Stimulated activated naive CD4-positive, alpha-beta T cell (primary cell): ENCODE measurements around the gene COPA.
A peak's percentile ranks its signal among the peaks of the same experiment; 100 is the strongest.
"Not testable (repeated sequence)": the region's sequence is repeated elsewhere in the genome, so short reads cannot be mapped to it uniquely, and the experiment has no call there.

ENCODE experiments used
- DNase-seq, 6 experiments: peaks; one replicate each; lab custom pipeline; 2025; lab: John Stamatoyannopoulos, UW

The COPA gene

DNA sequence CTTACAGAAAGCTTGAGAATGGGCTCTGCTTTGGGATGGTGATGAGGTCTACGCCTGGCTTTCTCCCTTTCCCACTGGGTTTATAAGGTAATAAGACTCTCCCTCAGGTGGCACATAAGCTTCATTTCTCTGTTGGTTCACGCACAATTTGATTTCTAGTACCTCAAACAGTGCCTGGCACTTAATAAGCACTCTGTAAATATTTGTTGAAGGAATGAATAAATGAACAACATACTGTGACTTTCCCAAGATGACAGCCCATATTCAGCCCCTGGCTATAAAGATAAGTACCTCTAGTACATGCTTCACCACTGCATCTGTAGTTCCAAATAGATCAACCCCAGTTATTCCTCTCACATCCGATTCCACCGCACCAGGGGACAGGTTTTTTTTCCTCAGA, 17.8 kb downstream of the COPA start:
- no peak for DNase-seq

DNA sequence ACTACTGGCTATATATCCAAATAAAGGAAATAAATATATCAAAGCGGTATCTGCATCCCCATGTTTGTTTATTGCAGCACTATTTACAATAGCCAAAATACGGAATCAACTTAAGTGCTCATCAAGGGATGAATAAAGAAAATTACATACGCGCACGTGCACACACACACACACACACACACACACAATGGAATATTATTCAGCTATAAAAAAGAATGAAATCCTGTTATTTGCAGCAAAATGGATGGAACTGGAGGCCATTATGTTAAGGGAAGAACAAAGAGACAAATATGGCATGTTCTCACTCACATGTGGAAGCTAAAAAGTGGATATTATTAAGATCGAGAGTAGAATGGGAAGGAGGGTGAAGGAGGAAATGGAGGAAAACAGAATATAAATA, 20.2 kb downstream of the COPA start:
- DNase-seq: no peak

DNA sequence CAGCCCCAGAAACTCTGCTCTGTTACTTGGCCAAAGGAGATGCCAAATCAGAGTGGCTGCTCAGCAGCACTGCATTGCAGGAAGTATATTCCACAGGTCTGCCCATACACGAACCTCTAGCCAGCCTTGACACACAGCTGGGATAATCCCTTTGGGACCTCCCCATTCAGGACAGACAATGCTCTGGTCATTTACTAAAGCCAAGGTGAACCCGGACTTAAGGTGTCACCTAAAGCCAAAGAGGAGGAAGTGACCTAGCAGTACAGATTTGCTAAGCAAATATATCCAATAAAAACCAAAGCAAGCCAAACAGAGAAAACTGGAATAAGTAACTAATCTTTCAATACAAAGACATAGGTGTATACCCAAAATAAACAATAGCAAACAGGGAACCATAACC, 27.7 kb downstream of the COPA start:
- no peak for DNase-seq

DNA sequence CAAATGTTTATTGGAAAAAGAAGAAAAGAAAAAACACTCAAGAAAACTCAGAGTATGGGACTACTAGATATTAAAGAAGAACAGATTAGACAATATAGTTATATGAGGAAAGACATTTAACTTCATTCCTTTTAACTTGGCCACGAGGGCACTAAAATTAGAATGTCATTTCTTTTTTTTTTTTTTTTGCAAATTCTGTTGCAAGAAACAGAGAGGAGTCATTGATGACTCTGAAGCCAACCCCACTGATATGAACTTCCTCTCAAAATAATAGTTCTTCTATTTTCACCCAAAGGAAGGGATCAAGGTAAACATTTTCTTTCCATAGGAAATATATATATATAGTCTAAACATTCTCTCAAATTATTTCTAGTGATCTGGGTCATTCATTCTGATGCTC, 33.5 kb downstream of the COPA start:
- no peak for DNase-seq

DNA sequence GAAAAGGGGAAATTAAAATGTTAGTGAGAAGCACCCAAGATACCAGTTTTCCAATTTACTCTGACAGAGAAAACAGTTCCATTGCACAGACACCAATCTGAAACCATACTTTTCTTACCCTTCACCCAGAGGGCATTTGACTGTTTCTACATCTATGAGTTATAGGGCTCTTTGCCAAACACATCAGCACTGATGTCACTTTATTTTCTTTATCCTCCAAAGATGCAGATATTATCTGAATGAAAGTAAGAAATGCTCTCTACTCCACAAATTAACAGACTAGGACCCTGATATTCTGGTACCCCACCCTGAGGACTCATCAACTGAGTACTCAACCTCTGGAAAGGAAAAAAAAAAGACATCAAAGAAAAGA, 33.9 kb downstream of the COPA start:
- no peak for DNase-seq

DNA sequence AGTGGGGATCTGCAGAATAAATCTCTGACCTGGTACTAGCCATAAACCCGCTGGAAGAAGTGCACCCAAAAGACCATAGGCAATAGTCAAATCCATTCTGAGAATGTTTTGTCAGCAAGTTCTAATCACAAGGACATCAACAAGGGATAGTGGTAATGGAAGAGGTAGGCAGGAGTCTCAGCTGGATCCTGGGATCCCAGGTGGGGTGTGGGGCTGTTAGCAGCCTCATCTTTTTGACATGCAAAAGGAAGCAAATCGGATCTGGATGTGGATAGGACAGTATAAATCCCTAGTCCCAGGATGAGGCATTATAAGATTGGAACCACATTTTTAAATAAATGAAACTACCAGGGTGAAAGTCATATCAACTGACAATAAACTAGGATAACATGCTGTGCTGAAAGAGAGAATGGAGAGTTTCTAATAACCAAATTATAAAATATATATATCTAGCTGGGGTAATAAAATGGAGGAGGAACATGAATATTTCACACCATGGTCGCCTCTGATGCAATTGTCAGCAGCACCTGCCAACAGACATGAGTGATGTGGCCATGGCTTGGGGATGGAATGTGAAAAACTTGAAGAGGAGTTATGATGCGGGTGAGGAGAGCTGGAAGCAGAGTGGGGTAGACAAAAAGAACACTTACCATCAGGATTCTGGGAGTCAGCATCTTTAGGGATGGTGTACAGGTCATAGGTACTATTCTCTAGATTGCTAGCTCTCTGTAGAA, 34.4 kb downstream of the COPA start:
- no peak for DNase-seq

DNA sequence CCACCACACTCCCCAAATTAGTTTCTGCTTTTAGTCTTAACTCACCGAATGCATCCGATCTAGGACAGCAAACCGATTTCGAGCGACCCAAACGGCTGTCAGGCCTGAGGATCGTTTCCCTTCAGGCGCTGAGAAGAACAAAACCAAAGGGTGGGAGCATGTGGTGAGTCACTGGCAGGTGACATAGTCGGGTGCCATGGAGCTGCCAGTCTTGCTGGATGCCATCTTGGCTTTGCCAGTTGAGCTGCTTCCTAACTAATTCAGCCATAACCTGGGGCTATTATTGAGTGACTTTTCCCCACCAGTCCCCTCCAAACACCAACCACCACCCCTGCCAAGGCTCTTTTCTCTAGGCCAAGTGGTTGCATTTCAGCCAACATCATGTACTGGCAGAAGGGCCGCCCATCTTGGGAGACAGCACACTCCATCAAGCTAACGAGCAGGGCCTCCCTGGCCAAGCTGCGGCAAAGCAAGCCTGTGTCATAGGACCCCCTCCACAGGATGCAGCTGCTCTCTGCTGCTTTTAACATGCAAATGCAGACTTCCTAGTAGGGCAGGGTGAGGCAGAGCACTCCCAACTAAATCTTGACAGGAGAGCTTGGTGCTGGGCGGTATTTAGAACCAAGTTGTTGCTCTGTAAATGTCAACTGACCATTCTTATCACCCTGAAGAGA, 35.8 kb downstream of the COPA start:
- no peak for DNase-seq

DNA sequence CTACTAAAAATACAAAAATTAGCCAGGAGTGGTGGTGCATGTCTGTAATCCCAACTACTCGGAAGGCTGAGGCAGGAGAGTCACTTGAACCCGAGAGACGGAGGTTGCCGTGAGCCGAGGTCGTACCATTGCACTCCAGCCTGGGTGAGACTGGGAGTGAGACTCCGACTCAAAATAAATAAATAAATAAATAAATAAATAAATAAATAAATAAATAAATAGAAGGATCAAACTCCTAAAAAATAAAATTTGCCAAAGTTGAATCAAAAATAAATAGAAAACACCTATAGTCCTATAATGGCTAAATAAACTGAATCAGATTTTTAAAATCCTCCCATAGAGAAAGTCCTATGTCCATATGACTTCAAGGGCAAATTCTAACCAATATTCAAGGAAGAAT, 42.9 kb downstream of the COPA start:
- no peak for DNase-seq

DNA sequence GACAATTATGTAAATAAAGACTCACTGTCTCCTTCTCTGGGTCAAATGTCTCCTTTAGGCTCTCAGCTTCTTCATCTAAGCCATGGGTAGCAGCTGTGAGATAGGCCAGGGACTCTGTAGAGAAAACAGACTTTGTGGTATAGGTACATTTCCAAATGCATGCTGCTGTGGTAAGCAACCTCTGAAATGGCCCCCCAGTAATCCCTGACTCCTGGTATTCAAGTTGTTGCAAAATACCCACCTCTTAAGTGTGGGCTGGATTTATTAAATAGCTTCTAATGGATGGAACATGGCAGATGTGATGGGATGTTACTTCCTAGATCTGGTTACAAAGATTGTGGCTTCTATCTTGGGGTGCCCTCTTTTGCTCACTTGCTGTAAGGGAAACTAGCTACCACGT, 47.0 kb downstream of the COPA start:
- DNase-seq: no peak

DNA sequence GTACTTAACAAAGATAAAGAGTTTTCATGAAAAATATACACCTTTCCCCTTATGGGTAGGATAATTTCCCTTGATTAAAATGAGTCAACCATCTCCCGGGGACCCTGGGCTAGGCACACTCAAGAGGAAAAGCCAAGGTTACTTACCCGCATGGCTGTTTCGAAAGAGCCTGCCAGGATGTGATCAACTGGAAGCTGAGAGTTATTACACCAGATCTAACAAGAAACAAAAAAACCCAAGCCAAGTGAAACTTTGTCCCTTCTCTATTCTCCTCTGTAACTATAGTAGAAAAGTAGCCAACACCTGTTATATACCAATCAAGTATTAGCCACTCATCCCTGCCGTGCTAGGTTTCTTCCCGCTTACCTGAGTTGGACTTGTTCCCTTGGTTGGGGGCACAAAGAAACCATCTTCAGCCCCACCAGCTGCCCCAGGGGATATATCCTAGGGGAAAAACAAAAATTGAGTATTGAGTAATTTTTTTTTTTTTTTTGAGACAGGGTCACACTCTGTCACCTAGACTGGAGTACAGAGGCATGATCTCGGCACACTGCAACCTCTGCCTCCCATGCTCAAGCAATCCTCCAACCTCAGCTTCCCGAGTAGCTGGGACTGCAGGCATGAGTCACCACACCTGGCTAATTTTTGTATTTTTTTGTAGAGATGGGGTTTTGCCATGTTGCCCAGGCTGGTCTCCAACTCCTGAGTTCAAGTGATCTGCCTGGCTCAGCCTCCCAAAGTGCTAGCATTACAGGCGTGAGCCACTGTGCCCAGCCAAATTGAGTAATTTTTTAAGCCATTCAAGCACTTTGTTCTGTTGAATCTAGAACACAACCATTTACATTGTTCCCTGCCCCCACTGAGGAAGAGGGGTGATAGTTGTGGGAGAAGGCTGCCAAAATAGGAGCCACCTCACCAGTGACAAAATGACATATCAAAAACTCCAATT, 49.8 kb downstream of the COPA start:
- no peak for DNase-seq

DNA sequence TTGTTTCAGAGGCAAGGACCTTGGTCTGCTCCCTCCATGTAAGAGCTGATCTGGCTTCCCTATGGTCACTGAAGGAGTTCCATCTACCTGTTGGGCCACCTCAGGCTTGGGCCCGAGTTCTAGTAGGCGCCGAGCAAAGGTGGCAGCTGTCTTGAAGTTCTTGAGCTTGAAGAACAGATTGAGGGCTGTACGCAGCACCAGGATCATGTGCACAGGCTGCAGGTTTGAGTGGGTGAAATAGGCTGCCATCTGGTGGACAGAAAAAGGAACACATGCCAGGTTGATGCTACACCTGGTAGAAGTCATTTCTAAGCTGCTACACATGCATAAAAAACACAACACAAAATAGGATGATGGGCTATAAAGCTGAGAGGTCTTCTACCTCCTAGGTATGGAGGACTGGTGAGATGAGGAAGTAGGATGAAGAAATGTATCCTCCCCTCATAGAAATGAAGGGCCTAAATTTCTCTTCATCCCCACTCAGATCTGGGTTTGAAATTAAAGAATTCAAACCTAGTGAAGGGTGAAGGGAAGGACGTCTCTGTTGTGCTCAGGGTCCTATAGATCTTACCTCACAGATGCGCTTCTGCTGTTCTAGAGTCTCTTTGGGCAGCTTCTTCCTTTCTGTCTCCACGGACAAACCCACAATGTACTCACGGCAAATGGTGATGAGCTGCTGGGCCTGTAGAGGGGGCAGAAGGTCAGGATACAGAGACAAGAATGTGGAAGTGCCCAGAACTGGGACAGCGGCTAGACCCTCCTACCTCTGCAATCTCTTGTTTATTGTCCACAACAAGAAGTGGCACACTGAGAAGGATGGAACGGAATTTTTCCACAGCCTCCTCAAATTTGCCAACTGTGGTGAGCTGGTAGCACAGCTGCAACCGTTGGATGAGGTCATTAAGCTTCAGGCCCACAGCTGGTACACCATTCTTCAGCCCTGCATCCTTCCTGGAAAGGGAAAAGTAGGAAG, 51.5 kb downstream of the COPA start:
- peak; percentile 35 to 78 (median 60) for DNase-seq

DNA sequence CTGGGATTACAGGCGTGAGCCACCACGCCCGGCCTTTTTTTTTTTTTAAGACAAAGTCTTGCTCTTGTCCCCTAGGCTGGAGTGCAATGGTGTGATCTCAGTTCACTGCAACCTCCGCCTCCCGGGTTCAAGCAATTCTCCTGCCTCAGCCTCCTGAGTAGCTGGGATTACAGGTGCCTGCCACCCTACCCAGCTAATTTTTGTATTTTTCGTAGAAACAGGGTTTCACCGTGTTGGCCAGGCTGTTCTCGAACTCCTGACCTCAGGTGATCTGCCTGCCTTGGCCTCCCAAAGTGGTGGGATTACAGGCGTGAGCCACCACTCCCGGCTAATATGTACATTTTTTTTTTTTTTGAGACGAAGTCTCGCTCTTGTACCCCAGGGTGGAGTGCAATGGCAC, 55.3 kb downstream of the COPA start:
- DNase-seq: not testable (repeated sequence)

DNA sequence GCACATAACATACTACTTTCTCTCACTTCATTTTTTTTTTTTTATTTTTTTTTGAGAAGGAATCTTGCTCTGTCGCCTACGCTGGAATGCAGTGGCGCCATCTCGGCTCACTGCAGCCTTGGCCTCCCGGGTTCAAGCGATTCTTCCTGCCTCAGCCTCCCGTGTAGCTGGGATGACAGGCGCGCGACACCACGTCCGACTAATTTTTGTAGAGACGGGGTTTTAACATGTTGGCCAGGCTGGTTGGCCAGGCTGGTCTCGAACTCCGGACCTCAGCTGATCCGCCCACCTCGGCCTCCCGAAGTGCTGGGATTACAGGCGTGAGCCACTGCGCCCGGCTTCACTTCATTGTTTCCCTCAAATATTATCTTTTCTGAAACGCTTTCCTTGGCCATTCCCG, 57.5 kb downstream of the COPA start:
- DNase-seq: no peak

DNA sequence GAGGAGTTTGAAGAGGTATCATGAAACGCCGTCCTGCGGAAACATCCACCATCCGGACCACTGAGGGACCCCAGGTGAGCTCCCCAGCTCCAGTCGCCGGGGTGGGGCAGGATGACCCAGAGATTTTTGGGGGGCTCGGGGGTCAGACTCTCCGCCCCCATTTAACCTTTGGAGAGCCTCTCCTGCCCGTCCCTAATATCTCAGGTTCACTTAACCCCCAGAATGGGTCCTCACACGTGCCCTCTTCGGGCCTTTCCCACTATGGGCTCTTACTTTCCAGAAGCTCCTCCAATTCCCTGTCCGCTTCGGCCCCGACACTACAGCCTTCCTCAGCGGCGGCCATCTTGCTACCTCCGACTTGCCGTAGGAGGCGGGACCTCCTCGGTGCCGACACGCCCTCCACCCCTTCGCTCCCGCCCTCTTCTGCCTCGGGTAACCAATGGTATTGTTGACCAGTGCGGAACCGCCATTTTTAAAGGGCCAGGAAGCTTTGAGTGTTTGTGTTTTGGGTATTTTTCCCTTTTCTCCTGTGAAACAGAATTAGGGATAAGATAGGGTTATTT, 58.2 kb downstream of the COPA start, which contains the start of gene PEX19:
Gene PEX19 (minus strand): TSS at position 352 of the 563 bp plus-strand sequence. CDS start 9 bp downstream, at position 343.
- DNase-seq: peak; percentile 87 to 93 (median 88)

DNA sequence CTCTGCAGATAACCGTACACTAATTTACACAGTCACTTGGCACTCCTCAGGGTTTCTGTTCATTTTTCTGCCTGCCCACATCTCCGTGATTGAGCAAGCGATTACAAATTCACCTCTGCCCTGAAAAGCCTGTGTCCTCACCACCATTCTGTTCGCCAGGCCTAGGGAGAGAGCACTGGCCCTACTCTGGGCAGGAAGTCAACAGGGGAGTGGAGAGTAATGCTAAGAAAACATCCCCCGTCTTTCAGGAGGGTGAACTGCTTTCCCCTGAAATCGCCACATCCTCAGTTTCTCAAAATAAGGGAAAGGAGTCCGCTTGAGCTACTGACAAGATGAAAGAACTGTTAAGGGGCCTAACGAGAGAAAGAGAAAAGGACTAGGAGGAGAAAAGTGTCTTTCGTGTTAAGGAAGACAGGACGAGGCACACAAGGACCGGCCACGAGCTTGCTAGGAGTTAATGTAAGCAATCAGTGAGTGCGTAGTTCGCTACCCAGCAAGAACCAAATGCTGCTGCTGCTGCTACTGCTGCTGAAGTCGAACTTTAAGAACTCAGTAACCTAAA, 58.7 kb downstream of the COPA start:
- DNase-seq: no peak

DNA sequence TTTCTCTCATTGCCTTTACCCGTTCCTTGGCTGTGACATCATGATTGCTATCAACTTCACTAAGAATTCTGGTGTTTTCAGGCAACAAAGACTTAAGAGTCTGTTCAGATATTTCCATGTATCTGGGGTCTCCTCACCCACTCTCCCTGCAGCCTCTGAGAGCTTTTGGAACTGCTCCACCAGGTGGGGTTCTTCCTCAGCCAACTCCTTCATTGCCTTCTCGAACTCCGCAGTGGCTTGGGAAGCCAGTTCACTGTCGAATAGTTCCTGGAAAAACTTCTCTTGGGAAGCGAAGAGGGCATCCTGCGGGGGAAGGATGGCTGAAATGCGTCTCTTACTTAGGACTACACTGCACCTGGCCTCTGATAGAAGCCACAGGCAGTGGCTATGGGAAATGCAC, 60.2 kb downstream of the COPA start:
- DNase-seq: no peak

DNA sequence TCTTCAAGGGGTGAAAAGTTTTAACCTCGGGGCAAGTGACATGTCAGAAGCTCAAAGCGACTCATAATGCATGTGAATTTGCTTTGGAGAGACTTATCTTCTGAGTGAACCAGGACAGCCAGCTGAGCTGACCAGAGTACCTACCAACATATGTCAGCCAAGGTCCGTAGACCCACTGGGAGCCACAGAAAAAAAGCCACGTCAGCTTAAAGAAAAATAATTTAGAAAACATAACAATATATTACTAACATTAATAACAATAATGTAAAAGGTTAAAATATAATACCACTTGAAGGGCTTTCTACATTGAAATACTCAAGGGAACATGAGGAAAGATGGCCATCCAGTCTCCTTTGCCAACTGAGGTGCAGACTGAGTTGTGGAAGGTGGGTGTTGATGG, 65.1 kb downstream of the COPA start:
- no peak for DNase-seq

DNA sequence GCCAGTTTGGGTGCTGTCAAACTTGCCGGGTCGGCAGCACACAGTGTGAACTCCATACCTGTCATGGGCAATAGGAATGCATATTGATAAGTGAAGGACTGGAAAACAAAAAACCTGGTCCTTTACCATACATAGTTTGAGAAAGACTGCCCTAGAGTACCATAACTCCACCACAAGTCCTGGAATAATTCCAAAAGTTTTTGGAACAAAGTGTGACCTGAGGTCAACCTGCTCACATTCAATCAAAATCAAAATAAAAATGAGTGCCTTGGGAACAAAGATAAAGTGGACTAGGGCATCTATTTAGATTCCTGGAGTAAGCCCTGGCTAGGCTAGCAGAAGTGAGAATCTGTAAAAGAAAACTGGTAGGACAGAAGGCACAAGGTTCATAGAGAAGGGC, 65.7 kb downstream of the COPA start:
- no peak for DNase-seq

DNA sequence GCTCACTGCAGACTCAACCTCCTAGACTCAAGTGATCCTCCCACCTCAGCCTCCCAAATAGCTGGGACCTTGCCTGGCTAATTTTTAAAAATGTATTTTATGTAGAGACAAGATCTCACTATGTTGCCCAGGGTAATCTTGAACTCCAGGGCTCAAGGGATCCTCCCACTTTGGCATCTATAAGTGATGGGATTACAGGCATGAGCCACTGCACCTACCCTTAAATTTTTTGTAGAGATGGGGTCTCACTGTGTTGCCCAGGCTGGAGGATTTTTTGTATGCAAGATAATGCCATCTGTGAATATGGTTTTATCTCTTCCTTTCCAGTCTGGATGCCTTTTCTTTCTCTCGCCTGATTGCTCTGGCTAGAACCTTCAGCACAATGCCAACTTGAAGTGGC, 72.0 kb downstream of the COPA start:
- DNase-seq: no peak

DNA sequence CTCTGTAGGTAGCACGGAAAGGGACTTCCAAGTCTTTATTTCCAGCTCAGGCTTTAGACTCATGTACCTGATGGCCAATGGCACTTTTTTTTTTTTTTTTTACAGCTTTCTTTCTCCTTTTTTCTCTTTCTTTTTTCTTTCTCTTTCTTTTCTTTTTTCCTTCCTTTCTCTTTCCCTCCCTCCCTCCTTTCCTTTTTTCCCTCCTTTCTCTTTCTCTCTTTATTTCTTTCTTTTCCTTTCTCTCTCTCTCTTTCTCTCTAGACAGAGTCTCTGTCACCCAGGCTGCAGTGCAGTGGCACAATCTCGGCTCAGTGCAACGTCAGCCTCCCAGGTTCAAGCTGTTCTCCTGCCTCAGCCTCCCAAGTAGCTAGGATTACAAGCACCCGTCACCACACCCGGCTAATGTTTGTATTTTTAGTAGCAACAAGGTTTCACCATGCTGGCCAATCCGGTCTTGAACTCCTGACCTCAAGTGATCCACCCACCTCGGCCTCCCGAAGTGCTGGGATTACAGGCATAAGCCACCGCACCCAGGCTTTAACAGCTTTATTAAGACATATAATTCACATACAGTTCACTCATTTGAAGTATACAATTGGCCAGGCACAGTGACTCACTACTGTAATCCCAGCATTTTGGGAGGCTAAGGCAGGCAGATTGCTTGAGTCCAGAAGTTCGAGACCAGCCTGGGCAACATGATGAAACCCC, 75.6 kb downstream of the COPA start:
- no peak for DNase-seq
